HCT116 (cell line): ENCODE data around the gene CDR2.

Experiments used
- EZH2 ChIP-seq: fragments of 200-600 bp; sonication (generic); IDR thresholded peaks from 2 replicates; pipeline ENCODE4 v1.6.1; 2017; ENCODE audit warnings: antibody characterized with exemption, mixed run types
- RAD21 ChIP-seq: IDR thresholded peaks from 2 replicates; pipeline ENCODE4 v1.6.1; 2012; ENCODE audit warnings: low read depth, mild to moderate bottlenecking

GRCh38 chr16:22296225-22297113 is 78.0 kb downstream of the CDR2 start:
- TF ChIP-seq EZH2 (no peak), RAD21 (no peak)
